H1 (cell line): ENCODE results near the gene ADPGK. TPM values are rescaled to one million over a fixed set of nuclear protein-coding genes. Genes with fewer than 3 reads are reported as not detected.

Source experiments
- GTF2F1 ChIP-seq: IDR thresholded peaks from 2 replicates; pipeline ENCODE4 v1.6.1; 2012; ENCODE audit warnings: low read depth, low read length, improper control_type of control experiment, borderline replicate concordance
- JUND ChIP-seq: IDR thresholded peaks from 2 replicates; pipeline ENCODE4 v1.6.1; 2011; ENCODE audit warnings: mild to moderate bottlenecking, improper control_type of control experiment, low read length
- polyA plus RNA-seq, 7 experiments: library from polyadenylated mRNA; depleted of rRNA in 3 of 7; stranded (reverse) in 5 of 7; unstranded in 2 of 7; fragments of >200 nt in 5 of 7; fragments of 200-250 nt in 2 of 7; gene quantifications; 1 replicate in 5 of 7; 2 replicates in 1 of 7; 4 replicates in 1 of 7; pipeline versions ENCODE4 v1.2.1 to v1.2.3, GENCODE V29; 2011 to 2013; ENCODE audit warnings: missing spikeins in 2 of 7, mixed read lengths in 2 of 7
- total RNA-seq: library from RNA; stranded (reverse); fragmentation: NEBNext Ultra II Directional; extraction: Animal tissue kit (Norgen Biotek cat#: 25700); gene quantifications from 2 replicates; pipeline ENCODE4 v1.2.1, GENCODE V29; 2021

Gene ADPGK
- total and polyA plus RNA-seq, 2 of the 8 experiments (the other 6 are each of a cell fraction or from before 2014, with no cell fraction given) = 32.2 to 38.2 TPM

GRCh38 chr15:72737061-72737460 lies 46.5 kb downstream of the ADPGK start (continued):
- TF ChIP-seq GTF2F1 (no peak), JUND (no peak)
